Keratinocyte (primary cell): ENCODE data around the gene NTN1. TPM values are rescaled to one million over a fixed set of nuclear protein-coding genes. Genes with fewer than 3 reads are reported as not detected.

Experiments
- DNase-seq: peaks from one replicate; pipeline ENCODE4 v3.0.0-alpha.2; 2011; ENCODE audit warnings: low read depth, missing footprints, low spot score
- FAIRE-seq: peaks from 2 replicates; lab custom pipeline; 2011; peaks lifted over from hg19 to GRCh38; lab: Jason Lieb, UNC
- H2AFZ ChIP-seq: 2 replicates; pipeline ENCODE4 v1.6.0; 2012; ENCODE audit warnings: low read length, control low read depth, inconsistent platforms; ENCODE audit not compliant: control insufficient read depth
- H3K27ac ChIP-seq: 2 replicates; pipeline ENCODE4 v1.5.1; 2011; ENCODE audit warnings: low read length; ENCODE audit not compliant: control insufficient read depth, insufficient read depth
- H3K27me3 ChIP-seq: 3 replicates; pipeline ENCODE4 v1.6.0; 2011; ENCODE audit warnings: low read length; ENCODE audit not compliant: control insufficient read depth, insufficient read depth; ENCODE audit errors: extremely low read depth
- H3K36me3 ChIP-seq, 2 experiments: 2 replicates in 1 of 2; 3 replicates in 1 of 2; pipeline ENCODE4 v1.5.1; 2011; ENCODE audit warnings: low read length in 2 of 2, mild to moderate bottlenecking in 1 of 2; ENCODE audit not compliant: control insufficient read depth in 2 of 2, insufficient read depth in 2 of 2; ENCODE audit errors: extremely low read depth in 1 of 2
- H3K4me1 ChIP-seq: 3 replicates; pipeline ENCODE4 v1.5.1; 2011; ENCODE audit warnings: low read length; ENCODE audit not compliant: control insufficient read depth, insufficient read depth; ENCODE audit errors: extremely low read depth
- H3K4me2 ChIP-seq: 3 replicates; pipeline ENCODE4 v1.6.0; 2011; ENCODE audit warnings: low read depth, low read length; ENCODE audit not compliant: control insufficient read depth, insufficient read depth; ENCODE audit errors: extremely low read depth
- H3K4me3 ChIP-seq, 3 experiments: fragments of 200-600 bp in 1 of 3; sonication (generic) in 1 of 3; 2 replicates in 2 of 3; 3 replicates in 1 of 3; pipeline ENCODE4 v1.5.1; 2011 to 2016; ENCODE audit warnings: low read length in 3 of 3, mild to moderate bottlenecking in 3 of 3, control low read depth in 2 of 3, inconsistent platforms in 1 of 3, low read depth in 1 of 3, mixed read lengths in 1 of 3, mixed run types in 1 of 3, moderate library complexity in 1 of 3; ENCODE audit not compliant: control insufficient read depth in 2 of 3, insufficient read depth in 2 of 3; ENCODE audit errors: extremely low read depth in 1 of 3
- H3K79me2 ChIP-seq: 2 replicates; pipeline ENCODE4 v1.6.0; 2012; ENCODE audit warnings: low read length; ENCODE audit not compliant: control insufficient read depth, insufficient read depth
- H3K9ac ChIP-seq: 3 replicates; pipeline ENCODE4 v1.6.0; 2011; ENCODE audit warnings: low read length; ENCODE audit not compliant: control insufficient read depth, insufficient read depth; ENCODE audit errors: extremely low read depth
- H3K9me1 ChIP-seq: 3 replicates; pipeline ENCODE4 v1.6.0; 2011; ENCODE audit warnings: low read length; ENCODE audit not compliant: control insufficient read depth, insufficient read depth; ENCODE audit errors: extremely low read depth
- H3K9me3 ChIP-seq: 2 replicates; pipeline ENCODE4 v1.5.1; 2012; ENCODE audit warnings: low read depth, low read length; ENCODE audit not compliant: control insufficient read depth
- H4K20me1 ChIP-seq: 3 replicates; pipeline ENCODE4 v1.6.0; 2011; ENCODE audit warnings: low read length; ENCODE audit not compliant: control insufficient read depth, insufficient read depth; ENCODE audit errors: extremely low read depth
- EZH2 ChIP-seq: IDR thresholded peaks from one replicate; pipeline ENCODE4 v1.6.1; 2012; ENCODE audit warnings: inconsistent platforms, mild to moderate bottlenecking, low read length, moderate library complexity
- dilution Hi-C: fragments of 300-500 bp; cut with MboI; formaldehyde crosslinking; loops from one replicate; pipeline ENCODE4 v1.7.0; 2020; ENCODE audit warnings: low sequenced_read_pairs; ENCODE audit not compliant: extremely low pct_ligation_motif_present
- polyA plus RNA-seq, 5 experiments: library from polyadenylated mRNA; depleted of rRNA in 3 of 5; stranded (reverse) in 3 of 5; stranded (forward) in 1 of 5; unstranded in 1 of 5; fragments of >200 nt; gene quantifications; 1 replicate in 1 of 5; 2 replicates in 3 of 5; 3 replicates in 1 of 5; pipeline versions ENCODE4 v1.2.1 to v1.2.3, GENCODE V29; 2011 to 2012; ENCODE audit warnings: missing spikeins in 2 of 5, low read depth in 1 of 5, low replicate concordance in 1 of 5
- TF ChIP-seq, protein P1 (sequence below), 3 experiments: IDR thresholded peaks in 1 of 3; conservative IDR thresholded peaks in 1 of 3; optimal IDR thresholded peaks in 1 of 3; 2 replicates in 2 of 3; 3 replicates in 1 of 3; pipeline versions ENCODE3 to v1.5.1; 2011; ENCODE audit warnings: low read length in 3 of 3, mild to moderate bottlenecking in 3 of 3, moderate library complexity in 2 of 3, control low read depth in 1 of 3, inconsistent platforms in 1 of 3; ENCODE audit not compliant: insufficient read depth in 2 of 3; ENCODE audit errors: extremely low read depth in 1 of 3

Gene NTN1
- polyA plus RNA-seq, 1 donor (not counting 4 experiments of a cell fraction or from before 2014, with no cell fraction given), result 0.10 TPM

DNA sequence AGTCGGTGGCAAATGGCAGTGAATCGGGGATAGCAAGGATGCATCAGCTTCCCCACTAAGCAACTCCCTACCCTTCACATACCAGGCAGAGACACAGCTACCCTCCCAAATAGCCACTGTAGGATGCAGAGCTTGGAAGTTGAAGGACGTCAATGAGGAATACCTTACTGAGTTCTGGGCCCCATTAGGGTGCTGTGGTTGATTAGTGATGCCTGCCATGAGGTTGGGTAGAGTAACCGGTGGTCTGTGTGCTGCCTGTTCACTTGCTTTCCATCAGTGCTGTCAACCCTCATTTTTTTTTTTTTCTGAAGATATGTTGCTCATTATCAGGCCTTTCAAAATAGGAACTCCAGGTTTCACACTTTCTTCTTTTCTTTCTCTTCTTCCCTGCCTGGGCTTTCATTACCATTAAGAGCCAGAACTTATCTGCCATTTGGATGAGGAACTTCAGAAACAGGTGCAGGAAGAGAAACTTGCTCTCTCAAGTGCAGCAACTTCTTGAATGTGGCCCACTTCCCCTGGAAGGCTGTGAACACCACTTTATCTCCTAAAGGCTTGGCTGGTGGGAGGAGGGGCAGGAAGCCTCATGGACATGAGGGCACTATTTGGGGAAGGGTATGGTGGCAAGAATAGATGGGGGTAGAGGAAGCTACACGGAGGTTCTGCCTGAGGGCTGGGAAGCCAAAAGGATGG is 183.5 kb downstream of the NTN1 start:
- Histone ChIP-seq H3K4me1 (no peaks in the 10 kb centered on the region), H3K79me2 (no peaks in the 10 kb centered on the region), H4K20me1 (no peaks in the 10 kb centered on the region), H3K9me1 (no peaks in the 10 kb centered on the region), H3K36me3 (no peaks in the 10 kb centered on the region), H3K9me3 (no peaks in the 10 kb centered on the region), H3K4me2 (no peak overlapping the region), H3K27me3 (no peaks in the 10 kb centered on the region), H3K27ac (no peak overlapping the region), H3K9ac (no peak overlapping the region), H3K4me3 (no peak overlapping the region), H2AFZ (no peak overlapping the region)
- dilution Hi-C loops, result no loop called here
- DNase-seq (no peak), FAIRE-seq (no peak)
- TF ChIP-seq, protein P1, sequence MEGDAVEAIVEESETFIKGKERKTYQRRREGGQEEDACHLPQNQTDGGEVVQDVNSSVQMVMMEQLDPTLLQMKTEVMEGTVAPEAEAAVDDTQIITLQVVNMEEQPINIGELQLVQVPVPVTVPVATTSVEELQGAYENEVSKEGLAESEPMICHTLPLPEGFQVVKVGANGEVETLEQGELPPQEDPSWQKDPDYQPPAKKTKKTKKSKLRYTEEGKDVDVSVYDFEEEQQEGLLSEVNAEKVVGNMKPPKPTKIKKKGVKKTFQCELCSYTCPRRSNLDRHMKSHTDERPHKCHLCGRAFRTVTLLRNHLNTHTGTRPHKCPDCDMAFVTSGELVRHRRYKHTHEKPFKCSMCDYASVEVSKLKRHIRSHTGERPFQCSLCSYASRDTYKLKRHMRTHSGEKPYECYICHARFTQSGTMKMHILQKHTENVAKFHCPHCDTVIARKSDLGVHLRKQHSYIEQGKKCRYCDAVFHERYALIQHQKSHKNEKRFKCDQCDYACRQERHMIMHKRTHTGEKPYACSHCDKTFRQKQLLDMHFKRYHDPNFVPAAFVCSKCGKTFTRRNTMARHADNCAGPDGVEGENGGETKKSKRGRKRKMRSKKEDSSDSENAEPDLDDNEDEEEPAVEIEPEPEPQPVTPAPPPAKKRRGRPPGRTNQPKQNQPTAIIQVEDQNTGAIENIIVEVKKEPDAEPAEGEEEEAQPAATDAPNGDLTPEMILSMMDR (optimal IDR thresholded peaks at IDR 0.05 in 1 of 3, IDR thresholded peaks at IDR 0.05 in 1 of 3, conservative IDR thresholded peaks at IDR 0.05 in 1 of 3; ENCODE audit: extremely low read depth in 1 of 3, insufficient read depth in 2 of 3, low read length in 3 of 3), result no peak
- TF ChIP-seq EZH2, result no peak

DNA sequence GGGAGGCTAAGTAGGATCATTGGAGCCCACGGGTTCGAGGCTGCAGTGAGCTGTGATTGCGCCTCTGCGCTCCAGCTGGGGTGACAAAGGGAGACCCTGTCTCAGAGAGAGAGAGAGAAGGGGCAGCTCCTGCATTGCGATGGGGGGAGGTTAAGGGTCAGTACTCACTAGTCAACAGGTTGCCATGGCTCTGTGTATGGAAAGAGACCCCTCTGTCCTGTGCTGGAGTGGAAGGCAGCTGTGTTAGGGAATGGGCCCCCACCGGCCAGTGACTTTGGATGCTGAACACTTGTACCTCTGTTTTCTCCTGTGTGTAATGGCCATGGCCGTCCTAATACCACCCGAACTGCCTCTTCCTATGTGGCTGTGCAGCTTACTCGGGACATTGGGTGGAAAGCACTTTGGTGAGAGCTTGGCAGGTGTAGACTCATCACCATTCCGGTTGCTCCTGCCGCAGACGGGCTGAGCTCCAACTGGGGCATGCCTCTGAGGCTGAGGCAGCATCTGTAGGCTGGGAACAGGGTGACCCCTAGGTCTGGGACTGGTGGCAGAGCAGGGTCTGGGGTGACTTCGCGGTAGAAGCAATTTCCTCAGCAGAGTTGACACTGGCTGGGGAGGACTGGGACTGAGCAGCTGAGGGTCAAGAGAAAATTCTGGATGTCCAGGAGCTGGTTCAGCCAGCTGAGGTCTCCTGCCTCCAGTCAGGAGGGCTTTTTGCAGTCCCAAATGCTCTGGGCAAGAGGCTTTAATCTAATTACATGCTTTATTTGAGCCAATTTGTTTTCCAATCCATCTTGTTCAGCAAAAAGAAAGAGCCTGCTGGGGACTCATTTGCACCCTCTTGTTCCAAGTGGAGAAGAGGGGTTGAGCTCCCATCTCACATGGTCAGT is 184.5 kb downstream of the NTN1 start:
- Histone ChIP-seq H3K9me1 (no peaks in the 10 kb centered on the region), H3K4me1 (no peaks in the 10 kb centered on the region), H3K4me2 (no peak overlapping the region), H4K20me1 (no peaks in the 10 kb centered on the region), H3K9ac (no peak overlapping the region), H3K27me3 (no peaks in the 10 kb centered on the region), H3K79me2 (no peaks in the 10 kb centered on the region), H2AFZ (no peak overlapping the region), H3K27ac (no peak overlapping the region), H3K9me3 (no peaks in the 10 kb centered on the region), H3K4me3 (no peak overlapping the region), H3K36me3 (no peaks in the 10 kb centered on the region)
- TF ChIP-seq, protein P1 (optimal IDR thresholded peaks at IDR 0.05 in 1 of 3, IDR thresholded peaks at IDR 0.05 in 1 of 3, conservative IDR thresholded peaks at IDR 0.05 in 1 of 3; ENCODE audit: extremely low read depth in 1 of 3, insufficient read depth in 2 of 3, low read length in 3 of 3), result no peak
- TF ChIP-seq EZH2, result no peak
- dilution Hi-C loops, result no loop called here
- FAIRE-seq, result no peak
- DNase-seq, result no peak
